DOHH2 (cell line): ENCODE measurements around the gene LCP2.

Experiments used
- H3F3A ChIP-seq: fragments of 200-600 bp; sonication (generic), shearing (Covaris generic); 2 replicates; pipeline ENCODE4 v1.6.0; 2016; ENCODE audit warnings: antibody characterized with exemption, mild to moderate bottlenecking; ENCODE audit not compliant: control insufficient read depth, insufficient read depth
- H3K27ac ChIP-seq: fragments of 200-600 bp; sonication (generic); 2 replicates; pipeline ENCODE4 v1.5.1; 2014; ENCODE audit warnings: low read depth, mild to moderate bottlenecking, low read length, moderate library complexity
- H3K27me3 ChIP-seq: fragments of 200-600 bp; sonication (generic); 2 replicates; pipeline ENCODE4 v1.6.1; 2014; ENCODE audit warnings: mild to moderate bottlenecking, low read length, mixed read lengths; ENCODE audit not compliant: control insufficient read depth
- H3K36me3 ChIP-seq: fragments of 200-600 bp; sonication (generic); 2 replicates; pipeline ENCODE4 v1.6.1; 2014; ENCODE audit warnings: mild to moderate bottlenecking, low read length, moderate library complexity, mixed read lengths; ENCODE audit not compliant: control insufficient read depth
- H3K4me1 ChIP-seq: fragments of 200-600 bp; sonication (generic); 2 replicates; pipeline ENCODE4 v1.6.1; 2014; ENCODE audit warnings: mild to moderate bottlenecking, low read length, mixed read lengths; ENCODE audit not compliant: control insufficient read depth
- H3K4me2 ChIP-seq: fragments of 200-600 bp; sonication (generic); 2 replicates; pipeline ENCODE4 v1.6.0; 2014; ENCODE audit warnings: mild to moderate bottlenecking, low read length, moderate library complexity
- H3K4me3 ChIP-seq: fragments of 200-600 bp; sonication (generic); 2 replicates; pipeline ENCODE4 v1.5.1; 2014; ENCODE audit warnings: mild to moderate bottlenecking, low read length, mixed read lengths
- H3K79me2 ChIP-seq: fragments of 200-600 bp; sonication (generic); 2 replicates; pipeline ENCODE4 v1.6.1; 2014; ENCODE audit warnings: mild to moderate bottlenecking, low read length, mixed read lengths; ENCODE audit not compliant: control insufficient read depth
- H3K9me2 ChIP-seq: fragments of 200-600 bp; sonication (generic); replicated peaks from 2 replicates; pipeline ENCODE4 v1.6.1; 2014; ENCODE audit warnings: mild to moderate bottlenecking, low read length, mixed read lengths; ENCODE audit not compliant: control insufficient read depth
- H3K9me3 ChIP-seq: fragments of 200-600 bp; sonication (generic); 2 replicates; pipeline ENCODE4 v1.6.1; 2014; ENCODE audit warnings: antibody characterized with exemption, low read length, mixed read lengths; ENCODE audit not compliant: control insufficient read depth, insufficient read depth
- H4K20me1 ChIP-seq: fragments of 200-600 bp; sonication (generic); 2 replicates; pipeline ENCODE4 v1.6.0; 2014; ENCODE audit warnings: low read depth, mild to moderate bottlenecking, antibody characterized with exemption, low read length, moderate library complexity; ENCODE audit not compliant: control insufficient read depth, insufficient read depth
- CTCF ChIP-seq: fragments of 200-600 bp; sonication (generic); IDR thresholded peaks from one replicate; pipeline ENCODE4 v1.5.1; 2014; ENCODE audit warnings: antibody characterized with exemption, mild to moderate bottlenecking, low read depth, low read length; ENCODE audit not compliant: poor library complexity, severe bottlenecking
- EZH2phosphoT487 ChIP-seq: fragments of 200-600 bp; sonication (generic); IDR thresholded peaks from 2 replicates; pipeline ENCODE4 v1.6.1; 2017; ENCODE audit warnings: borderline replicate concordance, mild to moderate bottlenecking, antibody characterized with exemption, low read length, moderate library complexity, mixed read lengths

LCP2 gene

GRCh38 chr5:170263906-170264305 is 33.7 kb downstream of the LCP2 start:
- H3K36me3 ChIP-seq: no peaks in the 10 kb centered on the region
- H3K4me2 ChIP-seq: no peak overlapping the region
- no peaks in the 10 kb centered on the region for H4K20me1 ChIP-seq
- H3K4me1 ChIP-seq: no peaks in the 10 kb centered on the region
- H3K27ac ChIP-seq: no peak overlapping the region
- H3F3A ChIP-seq: no peaks in the 10 kb centered on the region
- H3K4me3 ChIP-seq: no peak overlapping the region
- H3K9me2 ChIP-seq: no peaks in the 10 kb centered on the region
- no peaks in the 10 kb centered on the region for H3K9me3 ChIP-seq
- no peaks in the 10 kb centered on the region for H3K79me2 ChIP-seq
- peaks cover 32% of the 10 kb centered on the region for H3K27me3 ChIP-seq
- TF ChIP-seq EZH2phosphoT487 (no peak), CTCF (no peak)

GRCh38 chr5:170262061-170263045 is 35.2 kb downstream of the LCP2 start:
- H3K9me2 ChIP-seq: no peaks in the 10 kb centered on the region
- no peaks in the 10 kb centered on the region for H3K4me1 ChIP-seq
- H3K79me2 ChIP-seq: no peaks in the 10 kb centered on the region
- no peaks in the 10 kb centered on the region for H3K9me3 ChIP-seq
- no peak for TF ChIP-seq CTCF
- no peak for TF ChIP-seq EZH2phosphoT487
- H4K20me1 ChIP-seq: no peaks in the 10 kb centered on the region
- peaks cover 28% of the 10 kb centered on the region for H3K27me3 ChIP-seq
- no peak overlapping the region for H3K27ac ChIP-seq
- no peaks in the 10 kb centered on the region for H3K36me3 ChIP-seq
- H3F3A ChIP-seq: no peaks in the 10 kb centered on the region
- no peak overlapping the region for H3K4me2 ChIP-seq
- H3K4me3 ChIP-seq: no peak overlapping the region

GRCh38 chr5:170261528-170262043 is 36.0 kb downstream of the LCP2 start:
- TF ChIP-seq EZH2phosphoT487: no peak
- TF ChIP-seq CTCF: no peak
- no peaks in the 10 kb centered on the region for H3K79me2 ChIP-seq
- H3K27me3 ChIP-seq: peaks cover 20% of the 10 kb centered on the region
- no peaks in the 10 kb centered on the region for H3K9me2 ChIP-seq
- H4K20me1 ChIP-seq: no peaks in the 10 kb centered on the region
- H3F3A ChIP-seq: no peaks in the 10 kb centered on the region
- H3K4me1 ChIP-seq: no peaks in the 10 kb centered on the region
- H3K4me3 ChIP-seq: no peak overlapping the region
- H3K27ac ChIP-seq: no peak overlapping the region
- no peaks in the 10 kb centered on the region for H3K9me3 ChIP-seq
- H3K36me3 ChIP-seq: no peaks in the 10 kb centered on the region
- H3K4me2 ChIP-seq: no peak overlapping the region
